ACC112 (cell line): ENCODE data around the gene APOA5.
A peak's percentile ranks its signal among the peaks of the same experiment; 100 is the strongest.
"Not testable (repeated sequence)": the region's sequence is repeated elsewhere in the genome, so short reads cannot be mapped to it uniquely, and the experiment has no call there.

Experiments used
- H2AFZ ChIP-seq: fragments of 200-600 bp; sonication (generic); one replicate; pipeline ENCODE4 v1.6.0; 2017; ENCODE audit warnings: antibody characterized with exemption, low read length; ENCODE audit not compliant: unreplicated experiment
- H3K27ac ChIP-seq: fragments of 200-600 bp; sonication (generic); 2 replicates; pipeline ENCODE4 v1.5.1; 2014; ENCODE audit warnings: low read depth, mild to moderate bottlenecking, antibody characterized with exemption, low read length, moderate library complexity
- H3K27me3 ChIP-seq: fragments of 200-600 bp; sonication (generic); 2 replicates; pipeline ENCODE4 v1.6.1; 2014; ENCODE audit warnings: mild to moderate bottlenecking, antibody characterized with exemption, low read length, moderate library complexity, mixed read lengths; ENCODE audit not compliant: insufficient read depth
- H3K36me3 ChIP-seq: fragments of 200-600 bp; sonication (generic); 2 replicates; pipeline ENCODE4 v1.6.1; 2016; ENCODE audit warnings: mild to moderate bottlenecking, antibody characterized with exemption, low read length, moderate library complexity, mixed read lengths; ENCODE audit not compliant: insufficient read depth
- H3K4me1 ChIP-seq: fragments of 200-600 bp; sonication (generic); one replicate; pipeline ENCODE4 v1.6.1; 2016; ENCODE audit warnings: low read length, mixed read lengths; ENCODE audit not compliant: insufficient read depth, unreplicated experiment, control insufficient read depth
- H3K4me3 ChIP-seq: fragments of 200-600 bp; sonication (generic); 2 replicates; pipeline ENCODE4 v1.5.1; 2014; ENCODE audit warnings: mild to moderate bottlenecking, low read depth, low read length
- H3K79me2 ChIP-seq: fragments of 200-600 bp; sonication (generic); one replicate; pipeline ENCODE4 v1.6.0; 2016; ENCODE audit warnings: low read length; ENCODE audit not compliant: control insufficient read depth, unreplicated experiment, insufficient read depth

Gene APOA5

DNA sequence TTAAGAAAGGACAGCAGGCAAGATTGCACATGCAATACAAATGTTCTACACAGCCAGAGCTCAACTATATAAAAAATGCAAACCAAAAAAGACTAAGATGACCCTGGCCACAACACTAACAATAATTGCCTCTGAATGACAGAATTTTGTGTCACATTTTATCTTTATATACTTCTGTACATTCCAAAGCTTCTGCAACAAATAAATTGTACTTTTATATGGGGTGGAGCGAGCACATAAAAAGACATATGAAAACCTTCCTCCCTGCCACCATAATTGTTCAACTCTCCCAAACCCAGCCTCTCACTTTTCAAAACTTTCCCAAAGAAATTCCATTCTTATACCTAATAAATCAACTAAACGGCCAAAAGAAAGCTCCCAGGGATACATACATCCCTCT, 29.5 kb downstream of the APOA5 start:
- Histone ChIP-seq H3K4me3 (no peak overlapping the region), H3K36me3 (peaks cover 34% of the 10 kb centered on the region), H3K27ac (no peak overlapping the region), H3K79me2 (peaks cover 3% of the 10 kb centered on the region), H2AFZ (no peak overlapping the region), H3K4me1 (no peaks in the 10 kb centered on the region), H3K27me3 (no peaks in the 10 kb centered on the region)

DNA sequence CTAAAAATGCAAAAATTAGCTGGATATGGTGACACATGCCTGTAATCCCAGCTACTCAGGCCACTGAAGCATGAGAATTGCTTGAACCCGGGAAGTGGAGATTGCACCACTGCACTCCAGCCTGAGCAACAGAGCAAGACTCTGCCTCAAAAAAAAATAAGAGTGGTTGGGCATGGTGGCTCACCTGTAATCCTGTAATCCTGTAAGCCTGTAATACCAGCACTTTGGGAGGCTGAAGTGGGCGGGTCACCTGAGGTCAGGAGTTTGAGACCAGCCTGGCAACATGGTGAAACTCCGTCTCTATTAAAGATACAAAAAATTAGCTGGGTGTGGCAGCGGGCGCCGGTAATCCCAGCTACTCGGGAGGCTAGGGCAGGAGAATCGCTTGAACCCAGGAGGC, 35.6 kb downstream of the APOA5 start:
- not testable (repeated sequence) for H3K79me2 ChIP-seq, H3K27me3 ChIP-seq, H3K4me1 ChIP-seq, H3K27ac ChIP-seq, H3K4me3 ChIP-seq, H2AFZ ChIP-seq
- H3K36me3 ChIP-seq, result peaks cover 47% of the 10 kb centered on the region

DNA sequence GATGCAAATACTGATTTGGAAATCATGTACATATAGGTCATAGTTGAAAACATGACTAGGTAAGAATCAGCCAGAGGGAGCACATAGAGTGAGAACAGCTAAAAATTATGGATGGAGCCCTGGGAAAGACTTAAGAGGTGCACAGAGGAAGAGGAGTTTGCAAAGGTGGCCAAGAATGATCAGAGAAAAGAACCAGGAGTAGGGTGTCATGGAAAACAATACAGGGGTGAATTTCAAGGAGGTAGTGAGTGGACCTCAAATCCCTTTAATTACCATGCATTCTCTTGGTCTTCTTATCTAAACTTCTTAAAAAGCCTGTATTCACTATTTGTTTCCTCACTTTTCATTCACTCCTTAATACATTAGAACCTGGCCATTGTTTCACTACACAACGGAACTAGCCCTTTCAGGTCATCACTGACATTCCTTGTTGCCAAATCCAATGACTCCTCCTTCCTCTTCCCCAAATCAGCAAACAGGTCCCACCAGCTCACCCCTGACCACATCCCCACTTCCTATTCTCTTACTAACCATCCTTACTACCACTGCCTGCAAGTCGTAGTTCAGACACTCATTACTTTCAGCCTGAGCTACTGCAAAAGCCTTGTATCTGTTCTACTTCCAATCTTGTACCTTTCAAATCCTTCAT, 41.5 kb downstream of the APOA5 start:
- H3K79me2 ChIP-seq, result no peaks in the 10 kb centered on the region
- H2AFZ ChIP-seq, result no peak overlapping the region
- H3K27ac ChIP-seq, result no peak overlapping the region
- H3K4me3 ChIP-seq, result no peak overlapping the region
- H3K27me3 ChIP-seq, result no peaks in the 10 kb centered on the region
- H3K36me3 ChIP-seq, result peaks cover 34% of the 10 kb centered on the region
- H3K4me1 ChIP-seq, result no peaks in the 10 kb centered on the region

DNA sequence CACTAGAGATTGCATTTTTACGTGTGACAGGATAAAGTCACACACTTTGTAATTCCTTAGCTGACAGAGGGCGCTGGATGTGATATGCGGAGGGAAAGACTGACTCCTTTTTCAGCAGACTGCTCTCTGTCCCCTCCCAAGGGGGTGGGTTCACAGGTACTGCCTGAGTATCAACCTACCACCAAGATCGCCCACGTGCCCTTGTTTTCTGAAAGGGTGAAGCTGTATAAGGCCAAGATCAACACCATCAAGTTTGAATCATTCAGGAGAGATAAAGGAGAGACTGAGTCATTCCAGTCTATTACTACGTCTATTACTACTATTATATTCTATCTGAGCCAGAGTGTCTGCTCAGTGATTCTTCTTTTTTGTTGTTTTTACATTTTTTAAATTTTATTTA, 49.6 kb downstream of the APOA5 start:
- Histone ChIP-seq H3K79me2 (no peaks in the 10 kb centered on the region), H3K4me1 (peaks cover 12% of the 10 kb centered on the region), H3K27me3 (no peaks in the 10 kb centered on the region), H3K36me3 (no peaks in the 10 kb centered on the region), H2AFZ (peak overlapping the region; percentile 27), H3K27ac (peak overlapping the region; percentile 67), H3K4me3 (0 out of 2 replicates have a peak overlapping the region, but pooled peaks have one; percentile 29)

DNA sequence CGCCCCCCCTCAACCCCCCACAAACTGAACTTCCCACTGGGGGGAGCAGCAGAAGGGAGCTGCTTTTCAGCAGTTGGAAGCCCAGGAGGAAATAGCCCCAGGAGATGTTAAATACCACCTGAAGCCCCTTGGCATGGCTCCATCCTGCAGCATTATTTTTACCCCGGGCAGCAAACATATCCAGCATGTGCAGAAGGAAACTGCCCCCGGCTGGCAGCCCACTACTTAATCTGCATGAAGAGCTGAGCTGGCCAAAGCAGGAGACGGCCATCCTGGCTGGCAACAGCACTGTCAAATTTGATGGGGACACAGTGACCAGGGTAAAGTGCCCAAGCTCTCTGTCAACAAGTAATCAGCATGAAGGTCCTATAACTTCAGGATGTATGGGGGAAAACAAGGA, 50.9 kb downstream of the APOA5 start:
- Histone ChIP-seq H2AFZ (no peak overlapping the region), H3K27me3 (no peaks in the 10 kb centered on the region), H3K4me3 (no peak overlapping the region), H3K4me1 (peaks cover 12% of the 10 kb centered on the region), H3K79me2 (no peaks in the 10 kb centered on the region), H3K27ac (no peak overlapping the region), H3K36me3 (no peaks in the 10 kb centered on the region)
